ENCODE measurements around the gene PCK1.

The PCK1 gene

GRCh38 chr20:57577679-57578475 lies 17.0 kb downstream of the PCK1 start:
- no peak for DNase-seq

GRCh38 chr20:57578476-57579165 lies 17.7 kb downstream of the PCK1 start:
- DNase-seq, result no peak

GRCh38 chr20:57579331-57579897 lies 18.5 kb downstream of the PCK1 start:
- DNase-seq, result no peak

GRCh38 chr20:57579898-57580447 lies 19.1 kb downstream of the PCK1 start:
- DNase-seq, result no peak

GRCh38 chr20:57580478-57581201 lies 19.7 kb downstream of the PCK1 start:
- DNase-seq, result no peak

- DNase-seq, result peak; percentile 74
Measured at GRCh38 chr20:57581202-57582028, 20.5 kb downstream of the PCK1 start.

GRCh38 chr20:57582029-57582378 lies 21.1 kb downstream of the PCK1 start:
- DNase-seq, result no peak

- DNase-seq, result no peak
Measured at GRCh38 chr20:57582432-57583288, 21.8 kb downstream of the PCK1 start.

- DNase-seq, result no peak
Measured at GRCh38 chr20:57583289-57584257, 22.7 kb downstream of the PCK1 start.

GRCh38 chr20:57584768-57585461 lies 24.0 kb downstream of the PCK1 start:
- DNase-seq, result no peak

GRCh38 chr20:57585466-57586213 lies 24.7 kb downstream of the PCK1 start:
- DNase-seq, result no peak

- DNase-seq, result no peak
Measured at GRCh38 chr20:57586370-57586793, 25.5 kb downstream of the PCK1 start.

GRCh38 chr20:57586943-57587277 lies 26.0 kb downstream of the PCK1 start:
- no peak for DNase-seq

GRCh38 chr20:57587278-57587988 lies 26.5 kb downstream of the PCK1 start:
- DNase-seq, result no peak

GRCh38 chr20:57587989-57588377 lies 27.1 kb downstream of the PCK1 start:
- DNase-seq, result no peak

- DNase-seq, result no peak
Measured at GRCh38 chr20:57588596-57588995, 27.7 kb downstream of the PCK1 start.

- DNase-seq, result no peak
Measured at GRCh38 chr20:57589123-57589727, 28.3 kb downstream of the PCK1 start.
